GM23338 (cell line): Measurements from ENCODE around the gene CACNA2D3.

Source experiments
- CREB1 ChIP-seq: fragments of 250-450 bp; sonication (Bioruptor Pico); IDR thresholded peaks from 2 replicates; pipeline ENCODE4 v1.5.0; 2020; ENCODE audit warnings: low read depth, mild to moderate bottlenecking, moderate library complexity
- EZH2 ChIP-seq: fragments of 200-600 bp; sonication (generic); IDR thresholded peaks from one replicate; pipeline ENCODE4 v1.8.0; 2017; ENCODE audit warnings: antibody characterized with exemption, mild to moderate bottlenecking, low read depth; ENCODE audit not compliant: unreplicated experiment
- EZH2phosphoT487 ChIP-seq: fragments of 200-600 bp; sonication (generic); IDR thresholded peaks from one replicate; pipeline ENCODE4 v1.8.1; 2018; ENCODE audit warnings: antibody characterized with exemption; ENCODE audit not compliant: unreplicated experiment
- JUNB ChIP-seq: IDR thresholded peaks from one replicate; pipeline ENCODE4 v1.6.1; 2016; ENCODE audit warnings: antibody characterized with exemption; ENCODE audit not compliant: unreplicated experiment
- POLR2AphosphoS5 ChIP-seq: IDR thresholded peaks from 2 replicates; pipeline ENCODE4 v1.6.1; 2016; ENCODE audit warnings: antibody characterized with exemption, low read depth
- REST ChIP-seq: IDR thresholded peaks from one replicate; pipeline ENCODE4 v1.6.1; 2018; ENCODE audit warnings: antibody characterized with exemption; ENCODE audit not compliant: unreplicated experiment
- TF ChIP-seq, protein P1 (sequence below): IDR thresholded peaks from 2 replicates; pipeline ENCODE4 v1.6.1; 2016; ENCODE audit warnings: antibody characterized with exemption
- TF ChIP-seq, protein P2 (sequence below), 2 experiments: fragments of 200-600 bp in 1 of 2; sonication (generic) in 1 of 2; conservative IDR thresholded peaks; 2 replicates each; pipeline versions ENCODE4 v1.5.1 to v1.6.1; 2016 to 2017; ENCODE audit warnings: antibody characterized with exemption in 2 of 2, low read depth in 2 of 2, mild to moderate bottlenecking in 2 of 2, moderate library complexity in 1 of 2

DNA sequence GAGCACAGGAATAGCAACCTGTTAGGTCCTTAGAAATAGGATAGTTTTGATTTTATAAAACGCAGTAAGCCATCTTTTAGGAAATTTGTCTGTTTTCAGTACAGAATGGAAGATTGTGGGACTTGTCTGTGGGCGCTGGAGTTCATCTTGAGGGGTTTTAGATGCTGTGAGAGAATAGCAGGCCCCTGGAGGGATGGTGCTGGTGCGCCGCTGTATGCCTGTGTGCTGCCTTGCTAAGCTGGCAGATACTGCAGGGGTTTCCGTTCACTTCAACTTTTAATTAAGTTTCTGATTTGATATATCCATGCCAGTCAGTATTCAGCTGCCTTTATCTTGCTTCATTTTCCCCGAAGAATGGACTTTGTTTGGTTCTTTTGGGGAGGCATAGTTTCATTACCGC is 4.2 kb downstream of the CACNA2D3 start:
- TF ChIP-seq, protein P1, sequence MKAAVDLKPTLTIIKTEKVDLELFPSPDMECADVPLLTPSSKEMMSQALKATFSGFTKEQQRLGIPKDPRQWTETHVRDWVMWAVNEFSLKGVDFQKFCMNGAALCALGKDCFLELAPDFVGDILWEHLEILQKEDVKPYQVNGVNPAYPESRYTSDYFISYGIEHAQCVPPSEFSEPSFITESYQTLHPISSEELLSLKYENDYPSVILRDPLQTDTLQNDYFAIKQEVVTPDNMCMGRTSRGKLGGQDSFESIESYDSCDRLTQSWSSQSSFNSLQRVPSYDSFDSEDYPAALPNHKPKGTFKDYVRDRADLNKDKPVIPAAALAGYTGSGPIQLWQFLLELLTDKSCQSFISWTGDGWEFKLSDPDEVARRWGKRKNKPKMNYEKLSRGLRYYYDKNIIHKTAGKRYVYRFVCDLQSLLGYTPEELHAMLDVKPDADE, result no peak
- TF ChIP-seq, protein P2, sequence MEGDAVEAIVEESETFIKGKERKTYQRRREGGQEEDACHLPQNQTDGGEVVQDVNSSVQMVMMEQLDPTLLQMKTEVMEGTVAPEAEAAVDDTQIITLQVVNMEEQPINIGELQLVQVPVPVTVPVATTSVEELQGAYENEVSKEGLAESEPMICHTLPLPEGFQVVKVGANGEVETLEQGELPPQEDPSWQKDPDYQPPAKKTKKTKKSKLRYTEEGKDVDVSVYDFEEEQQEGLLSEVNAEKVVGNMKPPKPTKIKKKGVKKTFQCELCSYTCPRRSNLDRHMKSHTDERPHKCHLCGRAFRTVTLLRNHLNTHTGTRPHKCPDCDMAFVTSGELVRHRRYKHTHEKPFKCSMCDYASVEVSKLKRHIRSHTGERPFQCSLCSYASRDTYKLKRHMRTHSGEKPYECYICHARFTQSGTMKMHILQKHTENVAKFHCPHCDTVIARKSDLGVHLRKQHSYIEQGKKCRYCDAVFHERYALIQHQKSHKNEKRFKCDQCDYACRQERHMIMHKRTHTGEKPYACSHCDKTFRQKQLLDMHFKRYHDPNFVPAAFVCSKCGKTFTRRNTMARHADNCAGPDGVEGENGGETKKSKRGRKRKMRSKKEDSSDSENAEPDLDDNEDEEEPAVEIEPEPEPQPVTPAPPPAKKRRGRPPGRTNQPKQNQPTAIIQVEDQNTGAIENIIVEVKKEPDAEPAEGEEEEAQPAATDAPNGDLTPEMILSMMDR (conservative IDR thresholded peaks at IDR 0.05; ENCODE audit: low read depth in 2 of 2), result no peak
- TF ChIP-seq POLR2AphosphoS5 (no peak), REST (no peak), EZH2 (no peak), CREB1 (CRISPR knock-in tag) (no peak), JUNB (no peak), EZH2phosphoT487 (no peak)
